Kidney epithelial cell (primary cell): ENCODE data around the gene PAPSS2. TPM values are rescaled to one million over a fixed set of nuclear protein-coding genes. Genes with fewer than 3 reads are reported as not detected.
"Not testable (repeated sequence)": the region's sequence is repeated elsewhere in the genome, so short reads cannot be mapped to it uniquely, and the experiment has no call there.

ENCODE experiments used
- DNase-seq: peaks from one replicate; pipeline ENCODE4 v3.0.0-alpha.2; 2010; ENCODE audit warnings: low read depth
- H3K27me3 ChIP-seq: 2 replicates; pipeline ENCODE4 v1.6.0; 2011; ENCODE audit warnings: low read length; ENCODE audit not compliant: control insufficient read depth, insufficient read depth
- H3K36me3 ChIP-seq: 2 replicates; pipeline ENCODE4 v1.5.1; 2011; ENCODE audit warnings: low read length; ENCODE audit not compliant: control insufficient read depth, insufficient read depth
- H3K4me3 ChIP-seq: 2 replicates; pipeline ENCODE4 v1.5.1; 2011; ENCODE audit warnings: low read depth, mild to moderate bottlenecking, control low read depth, low read length
- total RNA-seq: library from RNA; depleted of rRNA; stranded (reverse); fragments of >200 nt; gene quantifications from 2 replicates; pipeline ENCODE4 v1.2.3, GENCODE V29; 2015
- TF ChIP-seq, protein P1 (sequence below): IDR thresholded peaks from 2 replicates; pipeline ENCODE4 v1.5.1; 2011; ENCODE audit warnings: mild to moderate bottlenecking, moderate library complexity, low read length, control low read depth, inconsistent platforms; ENCODE audit not compliant: insufficient read depth, poor library complexity, severe bottlenecking

PAPSS2 gene
- total RNA-seq = 11.4 TPM in 2 replicates

GRCh38 chr10:87659571-87660483 is at the start of gene PAPSS2:
Gene PAPSS2 (plus strand): TSS chr10:87659878. CDS start chr10:87659982, 104 bp downstream.
- peak within 1 kb of the TSS; percentile 73 for H3K4me3 ChIP-seq
- H3K36me3 ChIP-seq = no peaks in the 10 kb centered on the region
- no peaks in the 10 kb centered on the region for H3K27me3 ChIP-seq
- TF ChIP-seq, protein P1, sequence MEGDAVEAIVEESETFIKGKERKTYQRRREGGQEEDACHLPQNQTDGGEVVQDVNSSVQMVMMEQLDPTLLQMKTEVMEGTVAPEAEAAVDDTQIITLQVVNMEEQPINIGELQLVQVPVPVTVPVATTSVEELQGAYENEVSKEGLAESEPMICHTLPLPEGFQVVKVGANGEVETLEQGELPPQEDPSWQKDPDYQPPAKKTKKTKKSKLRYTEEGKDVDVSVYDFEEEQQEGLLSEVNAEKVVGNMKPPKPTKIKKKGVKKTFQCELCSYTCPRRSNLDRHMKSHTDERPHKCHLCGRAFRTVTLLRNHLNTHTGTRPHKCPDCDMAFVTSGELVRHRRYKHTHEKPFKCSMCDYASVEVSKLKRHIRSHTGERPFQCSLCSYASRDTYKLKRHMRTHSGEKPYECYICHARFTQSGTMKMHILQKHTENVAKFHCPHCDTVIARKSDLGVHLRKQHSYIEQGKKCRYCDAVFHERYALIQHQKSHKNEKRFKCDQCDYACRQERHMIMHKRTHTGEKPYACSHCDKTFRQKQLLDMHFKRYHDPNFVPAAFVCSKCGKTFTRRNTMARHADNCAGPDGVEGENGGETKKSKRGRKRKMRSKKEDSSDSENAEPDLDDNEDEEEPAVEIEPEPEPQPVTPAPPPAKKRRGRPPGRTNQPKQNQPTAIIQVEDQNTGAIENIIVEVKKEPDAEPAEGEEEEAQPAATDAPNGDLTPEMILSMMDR = peak; percentile 7
- DNase-seq = no peak

DNA sequence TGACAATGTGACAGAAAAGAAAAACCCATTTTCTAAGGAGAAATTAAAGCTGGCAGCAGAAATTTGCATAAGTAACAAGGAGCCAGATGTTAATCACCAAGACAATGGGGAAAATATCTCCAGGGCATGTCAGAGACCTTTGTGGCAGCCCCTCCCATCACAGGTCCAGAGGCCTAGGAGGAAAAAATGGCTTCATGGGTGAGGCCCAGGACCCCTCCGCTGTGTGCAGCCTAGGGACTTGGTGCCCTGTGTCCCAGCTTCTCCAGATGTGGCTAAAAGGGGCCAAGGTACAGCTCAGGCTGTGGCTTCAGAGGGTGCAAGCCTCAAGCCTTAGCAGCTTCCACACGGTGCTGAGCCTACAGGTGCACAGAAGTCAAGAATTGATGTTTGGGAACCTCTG is 48.3 kb upstream of the PAPSS2 start:
- H3K36me3 ChIP-seq, H3K4me3 ChIP-seq, H3K27me3 ChIP-seq, DNase-seq: not testable (repeated sequence)

DNA sequence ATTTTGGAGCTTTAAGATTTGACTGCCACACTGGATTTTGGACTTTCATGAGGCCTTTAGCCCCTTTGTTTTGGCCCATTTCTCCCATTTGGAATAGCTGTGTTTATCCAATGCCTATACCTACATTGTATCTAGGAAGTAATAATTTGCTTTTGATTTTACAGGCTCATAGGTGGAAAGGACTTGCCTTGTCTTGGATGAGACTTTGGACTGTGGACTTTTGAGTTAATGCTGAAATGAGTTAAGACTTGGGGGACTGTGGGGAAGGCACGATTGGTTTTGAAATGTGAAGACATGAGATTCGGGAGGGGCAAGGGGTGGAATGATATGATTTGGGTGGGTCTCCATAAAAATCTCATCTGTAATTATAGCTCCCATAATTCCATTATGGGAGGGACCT is 47.6 kb upstream of the PAPSS2 start:
- no peak for DNase-seq
- TF ChIP-seq, protein P1 = no peak
- Histone ChIP-seq H3K36me3 (no peaks in the 10 kb centered on the region), H3K27me3 (no peaks in the 10 kb centered on the region), H3K4me3 (no peak overlapping the region)

DNA sequence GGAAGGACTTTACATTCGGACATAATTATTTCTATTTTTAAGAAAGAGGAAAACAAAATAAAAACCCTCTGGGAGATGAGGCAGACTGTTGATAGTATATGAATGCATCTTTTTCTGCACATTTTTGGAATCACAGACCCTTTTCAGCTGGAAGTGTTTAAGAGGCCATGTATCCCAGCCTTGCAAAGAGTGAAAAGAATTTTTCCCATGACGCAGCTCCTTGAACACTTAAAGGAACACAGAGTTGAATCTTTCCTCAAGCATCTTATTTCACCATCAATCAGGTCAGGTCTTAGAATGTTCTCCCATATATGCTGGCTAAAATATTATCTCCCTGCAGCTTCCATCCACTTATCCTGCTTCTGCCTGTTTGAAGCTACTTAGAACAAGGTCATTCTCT is 45.9 kb upstream of the PAPSS2 start:
- H3K4me3 ChIP-seq = no peak overlapping the region
- H3K36me3 ChIP-seq = no peaks in the 10 kb centered on the region
- DNase-seq = no peak
- TF ChIP-seq, protein P1 = no peak
- H3K27me3 ChIP-seq = no peaks in the 10 kb centered on the region

GRCh38 chr10:87615856-87616255 is 43.8 kb upstream of the PAPSS2 start:
- Histone ChIP-seq H3K27me3 (no peaks in the 10 kb centered on the region), H3K4me3 (no peak overlapping the region), H3K36me3 (no peaks in the 10 kb centered on the region)
- TF ChIP-seq, protein P1 = no peak
- no peak for DNase-seq

- no peaks in the 10 kb centered on the region for H3K27me3 ChIP-seq
- no peak for DNase-seq
- no peak overlapping the region for H3K4me3 ChIP-seq
- TF ChIP-seq, protein P1 = no peak
- H3K36me3 ChIP-seq = no peaks in the 10 kb centered on the region
Observed at GRCh38 chr10:87617503-87617902, 42.2 kb upstream of the PAPSS2 start.
